Activated T-cell treated with anti-CD3 and anti-CD28 coated beads, Interleukin-2, amount 50 U/mL, for 24 hours (primary cell): ENCODE results near the gene LSS.
A peak's percentile ranks its signal among the peaks of the same experiment; 100 is the strongest.
"Not testable (repeated sequence)": the region's sequence is repeated elsewhere in the genome, so short reads cannot be mapped to it uniquely, and the experiment has no call there.

Source experiments
- DNase-seq: peaks from one replicate; pipeline ENCODE4 v3.0.0-alpha.2; 2020
- H3K27ac Mint-ChIP-seq: 2 replicates; pipeline ENCODE4 v1.8.0; 2020; ENCODE audit warnings: mild to moderate bottlenecking, mixed read lengths
- H3K27me3 Mint-ChIP-seq: 2 replicates; pipeline ENCODE4 v1.8.0; 2020; ENCODE audit warnings: mixed read lengths
- H3K36me3 Mint-ChIP-seq: 2 replicates; pipeline ENCODE4 v1.8.0; 2020; ENCODE audit warnings: low read depth, mixed read lengths
- H3K4me1 Mint-ChIP-seq: 2 replicates; pipeline ENCODE4 v1.8.0; 2020; ENCODE audit warnings: low read depth, mixed read lengths
- H3K4me3 Mint-ChIP-seq: 2 replicates; pipeline ENCODE4 v1.8.0; 2020; ENCODE audit warnings: mild to moderate bottlenecking, moderate library complexity, mixed read lengths
- H3K9me3 Mint-ChIP-seq: 2 replicates; pipeline ENCODE4 v1.8.0; 2020; ENCODE audit warnings: mixed read lengths

LSS gene

DNA sequence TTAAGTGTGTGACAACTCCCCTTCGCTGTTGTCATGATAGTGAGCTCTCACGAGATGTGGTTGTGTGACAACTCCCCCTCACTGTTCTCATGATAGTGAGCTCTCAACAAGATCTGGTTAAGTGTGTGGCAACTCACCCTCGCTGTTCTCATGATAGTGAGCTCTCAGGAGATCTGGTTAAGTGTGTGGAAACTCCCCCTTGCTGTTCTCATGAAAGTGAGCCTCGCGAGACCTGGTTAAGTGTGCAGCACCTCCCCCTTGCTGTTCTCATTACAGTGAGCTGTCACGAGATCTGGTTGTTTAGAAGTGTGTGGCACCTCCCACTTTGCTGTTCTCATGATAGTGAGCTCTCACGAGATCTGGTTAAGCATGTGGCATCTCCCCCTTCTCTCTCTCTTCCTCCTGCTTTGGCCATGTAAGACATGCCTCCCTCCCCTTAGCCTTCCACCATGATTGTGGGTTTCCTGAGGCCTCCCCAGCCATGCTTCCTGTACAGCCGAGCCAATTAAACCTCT, 25.1 kb upstream of the LSS start:
- no peaks in the 10 kb centered on the region for H3K27me3 Mint-ChIP-seq
- peak overlapping the region; percentile 96 for H3K27ac Mint-ChIP-seq
- H3K4me3 Mint-ChIP-seq: peak overlapping the region; percentile 40
- no peaks in the 10 kb centered on the region for H3K9me3 Mint-ChIP-seq
- H3K36me3 Mint-ChIP-seq: peaks cover 96% of the 10 kb centered on the region
- H3K4me1 Mint-ChIP-seq: peaks cover 40% of the 10 kb centered on the region
- DNase-seq: peak; percentile 57

DNA sequence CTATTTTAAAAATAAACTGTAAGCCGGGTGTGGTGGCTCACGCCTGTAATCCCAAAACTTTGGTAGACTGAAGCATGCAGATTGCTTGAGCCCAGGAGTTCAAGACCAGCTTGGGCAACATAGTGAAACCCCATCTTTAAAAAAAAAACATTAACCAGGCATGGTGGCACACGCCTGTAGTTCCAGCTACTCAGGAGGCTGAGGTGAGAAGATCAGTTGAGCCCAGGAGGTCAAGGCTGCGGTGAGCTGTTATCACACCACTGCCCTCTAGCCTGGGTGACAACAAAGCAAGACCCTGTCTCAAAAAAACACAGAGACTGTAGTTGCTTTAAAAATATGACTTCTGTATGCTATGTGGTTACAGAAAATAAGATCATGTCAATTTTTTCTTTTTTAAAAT, 24.3 kb upstream of the LSS start:
- H3K36me3 Mint-ChIP-seq: peaks cover 96% of the 10 kb centered on the region
- H3K27ac Mint-ChIP-seq: peak overlapping the region; percentile 96
- peaks cover 40% of the 10 kb centered on the region for H3K4me1 Mint-ChIP-seq
- H3K27me3 Mint-ChIP-seq: no peaks in the 10 kb centered on the region
- no peak overlapping the region for H3K4me3 Mint-ChIP-seq
- H3K9me3 Mint-ChIP-seq: no peaks in the 10 kb centered on the region
- no peak for DNase-seq

DNA sequence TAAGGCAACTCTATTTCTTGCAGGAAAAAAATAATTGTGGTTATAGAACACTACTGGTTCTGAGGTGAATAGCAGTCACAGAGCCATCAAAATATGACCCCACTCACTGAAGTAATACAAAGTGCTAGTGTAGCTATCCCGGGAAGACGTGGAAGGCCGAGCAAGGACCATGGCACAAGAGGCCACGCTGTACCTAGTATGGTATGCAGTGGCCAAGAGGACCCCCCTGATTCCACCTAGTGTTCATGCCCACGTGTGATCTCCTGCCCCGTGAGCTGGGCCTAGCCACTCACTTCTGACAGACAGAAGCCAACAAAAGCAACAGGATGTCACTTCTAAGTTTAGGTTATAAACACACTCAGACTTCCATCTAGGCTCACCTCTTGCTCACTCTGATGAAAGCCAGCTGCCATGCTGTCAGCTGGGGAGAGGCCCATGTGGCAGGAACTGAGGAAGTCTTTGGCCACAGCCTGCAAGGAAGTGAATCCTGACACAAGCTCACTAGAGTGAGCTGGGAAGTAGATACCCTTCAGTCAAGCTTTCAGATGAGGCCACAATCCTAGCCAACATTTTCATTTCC, 21.7 kb upstream of the LSS start:
- Mint-ChIP-seq H3K4me3 (no peak overlapping the region), H3K4me1 (peaks cover 40% of the 10 kb centered on the region), H3K27ac (peak overlapping the region; percentile 42), H3K9me3 (no peaks in the 10 kb centered on the region), H3K27me3 (no peaks in the 10 kb centered on the region), H3K36me3 (peaks cover 95% of the 10 kb centered on the region)
- no peak for DNase-seq

DNA sequence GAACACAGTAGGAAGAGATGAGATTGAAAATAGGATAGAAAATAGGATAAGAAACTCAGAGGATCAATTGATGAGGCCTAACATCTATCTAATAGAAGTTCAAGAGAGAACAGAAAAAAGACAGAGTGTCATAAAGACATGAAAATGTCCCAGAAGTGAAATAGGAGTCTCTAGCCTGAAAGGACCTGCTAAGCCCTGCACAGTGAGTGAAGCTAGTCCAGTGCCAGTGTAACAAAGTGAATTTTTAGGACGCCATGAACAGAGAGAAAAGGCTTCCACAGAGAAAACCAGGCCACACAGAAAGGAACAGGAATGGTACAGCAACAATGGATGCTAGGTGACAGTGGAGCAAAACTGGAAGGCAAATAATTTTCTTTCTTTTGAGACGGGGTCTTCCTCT, 20.3 kb upstream of the LSS start:
- no peak for DNase-seq
- no peaks in the 10 kb centered on the region for H3K9me3 Mint-ChIP-seq
- peaks cover 95% of the 10 kb centered on the region for H3K36me3 Mint-ChIP-seq
- H3K4me3 Mint-ChIP-seq: no peak overlapping the region
- no peaks in the 10 kb centered on the region for H3K27me3 Mint-ChIP-seq
- H3K27ac Mint-ChIP-seq: no peak overlapping the region
- peaks cover 26% of the 10 kb centered on the region for H3K4me1 Mint-ChIP-seq

DNA sequence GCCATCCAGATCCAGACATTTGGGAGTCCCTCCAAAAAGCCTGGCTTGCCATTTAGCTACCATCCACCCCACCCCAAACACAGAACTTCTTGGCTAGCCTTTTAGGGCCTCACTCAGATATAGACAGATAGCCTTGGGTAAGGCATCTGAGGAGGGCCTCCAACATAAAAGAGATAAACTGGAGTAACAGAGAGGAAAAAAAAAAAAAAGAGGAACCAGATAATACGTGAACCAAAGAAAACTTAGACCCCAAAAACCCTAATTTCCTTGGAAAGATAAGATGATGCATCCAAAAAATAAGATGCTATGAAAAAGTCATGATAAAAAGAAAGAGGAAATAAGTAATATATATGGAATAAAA, 19.8 kb upstream of the LSS start:
- DNase-seq: no peak
- H3K4me3 Mint-ChIP-seq: no peak overlapping the region
- H3K9me3 Mint-ChIP-seq: no peaks in the 10 kb centered on the region
- H3K27me3 Mint-ChIP-seq: no peaks in the 10 kb centered on the region
- peaks cover 95% of the 10 kb centered on the region for H3K36me3 Mint-ChIP-seq
- H3K27ac Mint-ChIP-seq: no peak overlapping the region
- peaks cover 21% of the 10 kb centered on the region for H3K4me1 Mint-ChIP-seq

DNA sequence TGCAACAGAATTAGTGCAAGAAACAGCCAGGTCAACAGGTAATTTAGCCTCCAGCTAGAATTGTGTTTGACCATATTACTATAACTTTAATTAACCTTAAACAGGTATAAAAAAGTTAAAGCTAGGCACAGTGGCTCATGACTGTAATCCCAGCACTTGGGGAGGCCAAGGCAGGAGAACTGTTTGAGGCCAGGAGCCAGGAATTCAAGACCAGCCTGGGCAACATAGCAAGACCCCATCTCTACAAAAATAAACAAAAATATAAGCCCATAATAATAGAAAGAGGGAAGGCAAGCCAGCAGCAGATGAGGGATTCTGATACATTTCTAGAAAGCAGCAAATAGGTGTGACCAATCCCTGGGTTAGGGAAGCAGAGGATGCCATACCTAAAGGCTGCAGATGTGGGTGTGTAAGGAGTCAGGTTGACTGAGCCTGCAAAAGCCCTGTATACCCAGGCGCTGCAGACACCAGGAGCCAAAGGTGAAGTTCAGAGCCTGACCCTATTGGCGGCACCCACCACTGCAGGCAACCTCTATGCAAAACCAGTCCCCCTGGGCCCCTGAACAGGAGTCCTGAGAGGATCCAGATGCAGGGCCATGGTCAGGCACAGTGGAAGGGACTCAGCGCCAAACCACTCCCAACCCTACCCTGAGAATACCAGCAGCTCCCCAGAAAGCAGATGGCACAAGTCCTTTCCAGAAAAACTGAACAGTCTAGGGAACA, 19.3 kb upstream of the LSS start:
- H3K36me3 Mint-ChIP-seq: peaks cover 95% of the 10 kb centered on the region
- H3K27me3 Mint-ChIP-seq: no peaks in the 10 kb centered on the region
- no peak overlapping the region for H3K27ac Mint-ChIP-seq
- H3K9me3 Mint-ChIP-seq: no peaks in the 10 kb centered on the region
- no peak for DNase-seq
- H3K4me1 Mint-ChIP-seq: peaks cover 17% of the 10 kb centered on the region
- H3K4me3 Mint-ChIP-seq: no peak overlapping the region

DNA sequence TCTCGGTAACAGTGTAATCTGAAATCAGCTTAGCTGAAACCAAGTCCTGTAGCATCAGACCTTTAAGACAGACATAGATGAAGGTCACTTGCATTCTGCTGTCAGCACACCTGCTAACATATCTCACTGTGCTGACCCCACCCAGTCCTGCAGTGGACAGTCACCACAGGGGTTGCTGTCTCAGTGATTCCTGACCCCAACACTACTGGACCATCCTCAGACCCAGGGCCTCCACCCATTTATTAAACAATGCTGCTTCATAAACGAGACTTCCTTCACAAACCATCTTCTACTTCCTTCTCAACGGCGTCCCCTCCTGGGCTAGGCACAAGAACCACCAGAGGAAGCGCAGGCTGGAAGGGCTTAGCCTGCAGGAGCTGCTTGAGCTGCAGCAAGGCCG, 17.8 kb upstream of the LSS start:
- Mint-ChIP-seq H3K36me3 (peaks cover 95% of the 10 kb centered on the region), H3K4me1 (peaks cover 11% of the 10 kb centered on the region), H3K9me3 (no peaks in the 10 kb centered on the region), H3K4me3 (no peak overlapping the region), H3K27me3 (no peaks in the 10 kb centered on the region), H3K27ac (peak overlapping the region; percentile 44)
- DNase-seq: no peak

DNA sequence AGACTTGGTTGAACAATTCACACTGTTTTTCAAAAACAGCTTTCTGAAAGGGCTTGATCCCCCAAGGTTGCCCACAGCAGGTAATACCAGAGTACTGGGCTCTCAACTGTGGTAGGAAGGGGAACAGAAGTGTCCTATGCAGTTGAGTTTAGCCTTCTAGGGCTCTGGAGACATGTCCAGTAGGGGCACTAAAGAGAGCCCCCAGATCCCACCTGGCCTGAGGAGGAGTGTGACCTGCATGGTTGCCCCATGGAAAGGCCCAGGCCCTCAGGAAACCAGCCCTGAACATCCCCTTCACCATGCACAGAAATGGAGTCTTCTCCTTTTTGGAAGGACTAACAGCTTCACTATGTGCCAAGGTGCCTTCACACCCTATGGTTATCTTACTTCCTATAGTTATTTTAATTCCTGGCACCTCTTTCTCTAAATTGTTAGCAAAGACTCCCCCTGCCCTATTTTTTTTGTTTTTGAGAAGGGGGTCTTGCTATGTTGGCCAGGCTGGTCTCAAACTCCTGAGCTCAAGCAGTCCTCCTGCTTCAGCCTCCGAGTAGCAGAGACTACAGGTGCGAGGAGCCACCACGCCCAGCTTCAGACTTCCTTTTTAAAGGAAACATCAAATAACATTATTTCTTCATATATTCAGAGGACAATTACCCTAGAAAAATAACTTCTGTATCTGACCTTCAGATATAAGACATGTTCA, 16.8 kb upstream of the LSS start:
- H3K27ac Mint-ChIP-seq: no peak overlapping the region
- H3K4me3 Mint-ChIP-seq: no peak overlapping the region
- H3K36me3 Mint-ChIP-seq: peaks cover 94% of the 10 kb centered on the region
- DNase-seq: no peak
- H3K4me1 Mint-ChIP-seq: peaks cover 4% of the 10 kb centered on the region
- no peaks in the 10 kb centered on the region for H3K27me3 Mint-ChIP-seq
- H3K9me3 Mint-ChIP-seq: no peaks in the 10 kb centered on the region

DNA sequence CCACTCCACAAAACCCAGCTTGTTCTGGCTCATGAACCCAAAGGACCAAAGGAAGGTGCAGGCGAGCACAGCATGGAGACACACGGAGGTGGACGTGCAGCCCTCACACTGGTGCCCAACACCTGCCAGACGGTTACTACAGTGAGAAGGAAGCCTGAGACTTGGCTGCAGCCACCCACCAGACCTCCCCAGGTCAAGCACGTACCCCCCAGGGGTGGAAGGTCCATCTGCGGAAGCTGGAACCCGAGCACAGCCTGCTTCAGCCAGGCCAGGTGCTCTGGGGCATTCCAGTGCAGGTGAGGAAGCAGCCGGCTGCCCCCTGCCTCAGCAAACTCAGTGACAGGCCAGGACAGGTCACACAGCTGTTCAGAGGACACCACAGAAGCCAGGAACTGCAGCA, 16.0 kb upstream of the LSS start:
- Mint-ChIP-seq H3K4me1 (no peaks in the 10 kb centered on the region), H3K36me3 (peaks cover 94% of the 10 kb centered on the region), H3K9me3 (no peaks in the 10 kb centered on the region), H3K27ac (peak overlapping the region; percentile 47), H3K27me3 (no peaks in the 10 kb centered on the region), H3K4me3 (no peak overlapping the region)
- DNase-seq: no peak

DNA sequence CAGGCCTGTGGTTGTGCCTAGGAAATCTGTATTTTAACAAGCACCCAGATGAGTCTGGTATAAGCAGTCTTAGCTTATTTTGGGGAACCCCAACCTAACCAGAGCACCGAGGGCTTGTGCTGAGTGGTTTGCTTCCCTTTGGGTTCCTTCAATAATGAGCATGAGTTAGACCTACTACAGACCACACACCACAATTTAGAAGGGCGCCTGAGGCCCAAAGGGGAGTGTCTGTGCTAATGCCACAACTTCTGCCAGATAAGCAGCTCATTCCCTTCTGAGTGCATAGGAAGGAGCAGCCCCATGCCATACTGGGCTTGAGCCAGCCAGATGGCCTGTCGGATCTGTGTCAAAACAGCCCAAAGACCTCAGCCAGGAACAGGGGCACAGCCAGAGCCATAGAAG, 15.4 kb upstream of the LSS start:
- no peak overlapping the region for H3K27ac Mint-ChIP-seq

DNA sequence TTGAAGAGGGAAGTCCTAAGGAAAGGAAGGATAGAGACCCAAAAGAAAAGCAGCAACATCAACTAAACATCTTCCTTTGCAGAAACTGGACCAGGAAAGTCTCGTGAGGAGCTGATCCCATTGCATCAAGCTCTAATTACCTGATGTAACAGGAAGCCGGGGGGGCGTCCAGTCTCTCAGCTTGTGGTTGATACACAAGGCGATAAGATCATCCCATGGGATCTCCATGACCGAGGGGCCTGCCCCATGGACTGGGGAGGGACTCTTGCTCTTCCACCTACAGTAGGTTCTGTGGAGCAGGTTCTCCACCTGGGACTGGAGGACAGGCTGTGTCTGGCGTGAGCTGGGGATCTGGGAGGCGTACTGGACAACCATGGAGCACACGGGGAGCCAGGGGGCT, 14.8 kb upstream of the LSS start:
- H3K4me3 Mint-ChIP-seq: no peak overlapping the region

More for the DNA sequence above, 15.4 kb upstream of the LSS start:
- Mint-ChIP-seq H3K4me3 (no peak overlapping the region), H3K27me3 (no peaks in the 10 kb centered on the region), H3K9me3 (no peaks in the 10 kb centered on the region), H3K36me3 (peaks cover 94% of the 10 kb centered on the region), H3K4me1 (no peaks in the 10 kb centered on the region)
- DNase-seq: no peak

DNA sequence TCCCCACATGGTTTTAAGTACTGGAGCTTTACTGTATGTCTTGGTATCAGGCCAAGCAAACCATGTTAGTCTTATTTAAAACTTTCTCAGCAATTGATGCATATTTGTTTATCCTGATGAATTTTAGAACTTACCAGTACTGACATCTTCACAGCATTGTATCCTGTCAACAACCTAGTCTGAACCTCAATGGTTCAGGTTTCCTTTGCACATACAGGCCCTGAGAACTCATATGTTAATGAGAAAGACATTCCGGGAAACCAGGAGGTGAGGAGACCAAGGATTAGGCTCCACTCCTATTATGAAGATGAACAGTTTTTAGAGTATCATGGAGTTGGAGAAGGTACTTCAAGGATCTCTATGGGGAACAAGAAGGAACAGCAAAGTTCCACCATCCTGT, 13.0 kb upstream of the LSS start:
- DNase-seq, H3K9me3 Mint-ChIP-seq, H3K4me3 Mint-ChIP-seq, H3K4me1 Mint-ChIP-seq, H3K27me3 Mint-ChIP-seq: not testable (repeated sequence)
- Mint-ChIP-seq H3K27ac (peak overlapping the region; percentile 68), H3K36me3 (peaks cover 87% of the 10 kb centered on the region)

More for the DNA sequence above, 14.8 kb upstream of the LSS start:
- Mint-ChIP-seq H3K4me1 (no peaks in the 10 kb centered on the region), H3K9me3 (no peaks in the 10 kb centered on the region), H3K27ac (peak overlapping the region; percentile 76), H3K36me3 (peaks cover 94% of the 10 kb centered on the region), H3K27me3 (no peaks in the 10 kb centered on the region)
- no peak for DNase-seq

DNA sequence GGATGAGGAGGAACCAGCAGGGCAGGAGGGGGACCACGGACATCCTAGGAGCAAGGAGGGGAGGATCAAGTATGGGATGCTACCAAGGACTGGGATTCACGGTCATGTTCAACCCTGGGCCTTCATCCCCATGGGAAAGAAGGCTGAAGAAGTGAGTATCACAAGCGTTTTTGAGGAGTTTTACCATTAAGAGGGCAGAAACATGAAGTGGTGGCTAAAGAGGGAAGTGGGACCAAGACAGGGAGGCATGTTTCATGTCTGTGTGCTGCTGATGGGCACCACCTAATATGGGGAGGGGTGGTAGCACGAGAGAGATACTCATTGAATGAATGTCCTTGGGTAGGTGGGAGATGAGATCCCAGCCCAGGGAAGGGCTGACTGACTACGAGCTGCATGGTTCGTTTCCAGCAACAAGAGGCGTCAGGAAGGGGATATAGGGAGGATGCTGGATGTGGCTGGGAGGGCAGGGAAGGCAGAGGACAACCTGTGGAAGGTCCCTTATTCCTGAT, 11.3 kb upstream of the LSS start:
- no peaks in the 10 kb centered on the region for H3K4me1 Mint-ChIP-seq
- no peak for DNase-seq
- H3K36me3 Mint-ChIP-seq: peaks cover 87% of the 10 kb centered on the region
- H3K27me3 Mint-ChIP-seq: no peaks in the 10 kb centered on the region
- H3K9me3 Mint-ChIP-seq: no peaks in the 10 kb centered on the region
- no peak overlapping the region for H3K4me3 Mint-ChIP-seq
- peak overlapping the region; percentile 58 for H3K27ac Mint-ChIP-seq

DNA sequence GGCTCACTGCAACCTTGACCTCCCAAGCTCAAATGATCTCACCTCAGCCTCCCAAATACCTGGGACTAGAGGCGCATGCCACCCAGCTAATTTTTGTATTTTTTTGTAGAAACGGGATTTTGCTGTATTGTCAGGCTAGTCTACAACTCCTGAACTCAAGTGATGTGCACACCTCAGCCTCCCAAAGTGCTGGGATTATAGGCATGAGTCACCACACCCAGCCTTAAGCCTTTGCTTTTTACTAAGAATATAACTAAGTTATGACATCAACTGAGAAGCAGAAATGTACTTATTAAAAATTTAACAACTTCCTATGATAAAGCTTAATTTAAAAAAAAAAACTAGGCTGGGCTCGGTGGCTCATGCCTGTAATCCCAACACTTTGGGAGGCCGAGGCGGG, 8.9 kb upstream of the LSS start:
- Mint-ChIP-seq H3K4me3 (no peak overlapping the region), H3K4me1 (peaks cover 13% of the 10 kb centered on the region), H3K27ac (no peak overlapping the region), H3K9me3 (no peaks in the 10 kb centered on the region), H3K27me3 (no peaks in the 10 kb centered on the region), H3K36me3 (peaks cover 87% of the 10 kb centered on the region)
- DNase-seq: no peak

DNA sequence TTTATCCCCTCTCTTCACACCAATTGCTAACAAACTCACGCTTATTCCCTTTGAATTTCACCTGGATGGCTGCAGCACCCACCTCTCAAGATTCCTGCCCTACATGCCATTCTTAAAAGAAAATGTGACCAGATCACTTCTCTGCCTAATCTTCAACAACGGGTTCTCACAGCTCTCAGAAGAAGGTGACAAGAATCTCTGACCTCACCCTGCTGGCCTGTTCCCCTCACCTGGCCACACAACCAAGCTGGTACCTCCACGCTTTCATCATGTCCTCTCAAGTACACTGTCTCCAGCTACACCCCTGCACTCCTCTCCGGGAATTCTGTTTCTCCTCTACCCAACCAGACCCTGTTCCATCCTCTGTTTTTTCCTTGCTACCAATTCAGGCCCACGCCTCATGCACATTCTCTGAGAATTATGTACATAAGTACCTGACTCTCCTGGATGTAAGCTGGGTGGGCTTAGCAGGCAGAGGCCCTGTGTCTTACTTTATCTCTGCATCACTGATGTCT, 5.9 kb upstream of the LSS start:
- Mint-ChIP-seq H3K36me3 (peaks cover 83% of the 10 kb centered on the region), H3K27ac (peak overlapping the region; percentile 74), H3K4me3 (no peak overlapping the region), H3K4me1 (peaks cover 32% of the 10 kb centered on the region), H3K27me3 (no peaks in the 10 kb centered on the region), H3K9me3 (no peaks in the 10 kb centered on the region)
- no peak for DNase-seq
